Stimulated activated CD4-positive, alpha-beta T cell treated with anti-CD3 and anti-CD28 coated beads, Interleukin-4, amount 100 ng/mL, for 1 hour (primary cell): Measurements from ENCODE around the gene RTEL1.
"Not testable (repeated sequence)": the region's sequence is repeated elsewhere in the genome, so short reads cannot be mapped to it uniquely, and the experiment has no call there.

Experiments
- DNase-seq: peaks from one replicate; pipeline ENCODE4 v3.0.0-alpha.2; 2020

Gene RTEL1

GRCh38 chr20:63652192-63652980, 5.7 kb upstream of the RTEL1 start:
- DNase-seq = peak; percentile 46

- peak; percentile 66 for DNase-seq
Observed at GRCh38 chr20:63653041-63653973, 4.8 kb upstream of the RTEL1 start, which contains the start of gene STMN3. Gene STMN3 (minus strand): TSS chr20:63653424. CDS start chr20:63653345, 79 bp downstream.

- no peak for DNase-seq
Observed at GRCh38 chr20:63653974-63654668, 4.0 kb upstream of the RTEL1 start.

GRCh38 chr20:63655249-63655648, 2.9 kb upstream of the RTEL1 start:
- no peak for DNase-seq

- no peak for DNase-seq
Observed at GRCh38 chr20:63656451-63656850, 1.7 kb upstream of the RTEL1 start.

GRCh38 chr20:63657260-63657936, 714 bp upstream of the RTEL1 start:
- DNase-seq = no peak

- DNase-seq = no peak
Observed at GRCh38 chr20:63658749-63659187, 656 bp downstream of the RTEL1 start.

GRCh38 chr20:63659370-63659769, 1.3 kb downstream of the RTEL1 start:
- no peak for DNase-seq

- DNase-seq = not testable (repeated sequence)
Observed at GRCh38 chr20:63660174-63660573, 2.1 kb downstream of the RTEL1 start.

- no peak for DNase-seq
Observed at GRCh38 chr20:63660622-63661021, 2.5 kb downstream of the RTEL1 start.

GRCh38 chr20:63661108-63661507, 3.0 kb downstream of the RTEL1 start:
- DNase-seq = no peak

- no peak for DNase-seq
Observed at GRCh38 chr20:63661959-63662812, 4.1 kb downstream of the RTEL1 start.

- DNase-seq = no peak
Observed at GRCh38 chr20:63662813-63663189, 4.7 kb downstream of the RTEL1 start.

GRCh38 chr20:63663332-63664066, 5.4 kb downstream of the RTEL1 start:
- no peak for DNase-seq

GRCh38 chr20:63664143-63664851, 6.2 kb downstream of the RTEL1 start:
- no peak for DNase-seq

GRCh38 chr20:63664861-63665594, 6.9 kb downstream of the RTEL1 start:
- DNase-seq = no peak

- no peak for DNase-seq
Observed at GRCh38 chr20:63665708-63666107, 7.6 kb downstream of the RTEL1 start.

- no peak for DNase-seq
Observed at GRCh38 chr20:63667858-63668257, 9.7 kb downstream of the RTEL1 start.

GRCh38 chr20:63668351-63668750, 10.2 kb downstream of the RTEL1 start:
- no peak for DNase-seq
